Thoracic aorta (tissue), 2 donors: ENCODE results near the gene PHF1. TPM values are rescaled to one million over a fixed set of nuclear protein-coding genes. Genes with fewer than 3 reads are reported as not detected.

Experiments used
- ATAC-seq: fragments of 150-250 bp; one replicate; pipeline ENCODE4 v1.8.0; 2017; ENCODE audit warnings: low read depth; ENCODE audit not compliant: insufficient number of reproducible peaks, low FRiP score
- DNase-seq: peaks from one replicate; pipeline ENCODE4 v3.0.0-alpha.2; 2020; ENCODE audit warnings: low spot score
- H3K27ac ChIP-seq, 2 donors: fragments of 200-600 bp; sonication (generic); 1 replicate in 1 of 2; 2 replicates in 1 of 2; pipeline ENCODE4 v1.5.1; 2016; ENCODE audit warnings: mild to moderate bottlenecking in 2 of 2, moderate library complexity in 2 of 2
- H3K27me3 ChIP-seq: fragments of 200-600 bp; sonication (generic); replicated peaks from 2 replicates; pipeline ENCODE4 v1.6.0; 2016; ENCODE audit warnings: mild to moderate bottlenecking; ENCODE audit not compliant: insufficient read depth
- H3K36me3 ChIP-seq: fragments of 200-600 bp; sonication (generic); one replicate; pipeline ENCODE4 v1.5.1; 2016
- H3K4me1 ChIP-seq, 2 donors: fragments of 200-600 bp; sonication (generic); 1 replicate in 1 of 2; 2 replicates in 1 of 2; pipeline versions ENCODE4 v1.5.1 to v1.6.0; 2016; ENCODE audit warnings: low read depth in 2 of 2, mild to moderate bottlenecking in 1 of 2; ENCODE audit not compliant: control insufficient read depth in 1 of 2
- H3K4me3 ChIP-seq: fragments of 200-600 bp; sonication (generic); 2 replicates; pipeline ENCODE4 v1.5.1; 2016; ENCODE audit warnings: mild to moderate bottlenecking
- H3K9me3 ChIP-seq: fragments of 200-600 bp; sonication (generic); 2 replicates; pipeline ENCODE4 v1.5.1; 2016
- CTCF ChIP-seq: fragments of 200-600 bp; sonication (generic); IDR thresholded peaks from one replicate; pipeline ENCODE4 v1.5.1; 2019; ENCODE audit warnings: antibody characterized with exemption
- total RNA-seq, 2 donors: library from RNA; depleted of rRNA; stranded (reverse); fragments of >200 nt; gene quantifications; one replicate each; pipeline versions ENCODE4 v1.1.0 to v1.2.3, GENCODE V29; 2016

Gene PHF1
- total RNA-seq, 2 donors from 2014 or later: 82.0 to 104 TPM

GRCh38 chr6:33380272-33380981 is 30.4 kb upstream of the PHF1 start:
- Histone ChIP-seq H3K27ac (no peak overlapping the region), H3K9me3 (no peaks in the 10 kb centered on the region)
- no peak for DNase-seq

GRCh38 chr6:33383427-33384185 is 27.2 kb upstream of the PHF1 start:
- TF ChIP-seq CTCF: no peak
- H3K4me3 ChIP-seq: no peak overlapping the region
- no peaks in the 10 kb centered on the region for H3K9me3 ChIP-seq
- no peaks in the 10 kb centered on the region for H3K27me3 ChIP-seq
- no peaks in the 10 kb centered on the region for H3K36me3 ChIP-seq
- H3K4me1 ChIP-seq: no peaks in the 10 kb centered on the region
- ATAC-seq: no peak
- no peak overlapping the region for H3K27ac ChIP-seq
- DNase-seq: no peak

More at GRCh38 chr6:33380272-33380981, 30.4 kb upstream of the PHF1 start:
- TF ChIP-seq CTCF: no peak
- no peak overlapping the region for H3K4me3 ChIP-seq
- H3K36me3 ChIP-seq: no peaks in the 10 kb centered on the region
- no peaks in the 10 kb centered on the region for H3K27me3 ChIP-seq
- ATAC-seq: no peak
- H3K4me1 ChIP-seq: peaks cover 4 to 7% of the 10 kb centered on the region in 2 donors

GRCh38 chr6:33384581-33385020 is 26.2 kb upstream of the PHF1 start:
- Histone ChIP-seq H3K27me3 (no peaks in the 10 kb centered on the region), H3K4me1 (no peaks in the 10 kb centered on the region), H3K4me3 (no peak overlapping the region), H3K27ac (no peak overlapping the region), H3K9me3 (no peaks in the 10 kb centered on the region), H3K36me3 (no peaks in the 10 kb centered on the region)
- TF ChIP-seq CTCF: no peak
- ATAC-seq (peak; percentile 28), DNase-seq (no peak)

GRCh38 chr6:33390173-33390572 is 20.6 kb upstream of the PHF1 start:
- Histone ChIP-seq H3K4me1 (peaks cover 6 to 12% of the 10 kb centered on the region in 2 donors), H3K9me3 (no peaks in the 10 kb centered on the region), H3K36me3 (no peaks in the 10 kb centered on the region), H3K4me3 (no peak overlapping the region), H3K27ac (peak overlapping the region in 1 of 2 donors; percentile 94), H3K27me3 (no peaks in the 10 kb centered on the region)
- no peak for DNase-seq
- no peak for ATAC-seq
- TF ChIP-seq CTCF: no peak

GRCh38 chr6:33390767-33391277 is 20.0 kb upstream of the PHF1 start:
- peak overlapping the region; percentile 61 for H3K4me3 ChIP-seq
- ATAC-seq: peak; percentile 0
- H3K9me3 ChIP-seq: no peaks in the 10 kb centered on the region
- H3K36me3 ChIP-seq: no peaks in the 10 kb centered on the region
- TF ChIP-seq CTCF: no peak
- peaks cover 6 to 12% of the 10 kb centered on the region in 2 donors for H3K4me1 ChIP-seq
- no peaks in the 10 kb centered on the region for H3K27me3 ChIP-seq
- H3K27ac ChIP-seq: peak overlapping the region; percentile 93 to 94
- DNase-seq: no peak
